SK-N-SH treated with all-trans-retinoic acid at 6 μM for 48 hours (cell line): Measurements from ENCODE around the gene CCT6A.
"Not testable (repeated sequence)": the region's sequence is repeated elsewhere in the genome, so short reads cannot be mapped to it uniquely, and the experiment has no call there.

ENCODE experiments used
- ATAC-seq: fragments of 200-7000 bp; cut with Tn5 transposase; 3 replicates; pipeline ENCODE4 v1.9.1; 2020; ENCODE audit warnings: mild to moderate bottlenecking, moderate library complexity
- BACH2 ChIP-seq: fragments of 250-450 bp; sonication (Bioruptor Pico); IDR thresholded peaks from 2 replicates; pipeline ENCODE4 v1.9.0; 2021; ENCODE audit warnings: mild to moderate bottlenecking, borderline replicate concordance
- CREB5 ChIP-seq: fragments of 250-450 bp; sonication (Bioruptor Pico); IDR thresholded peaks from 2 replicates; pipeline ENCODE4 v1.5.1; 2020; ENCODE audit warnings: low read depth, mild to moderate bottlenecking, moderate library complexity
- CSDC2 ChIP-seq: fragments of 250-450 bp; sonication (Bioruptor Pico); IDR thresholded peaks from 2 replicates; pipeline ENCODE4 v1.5.0; 2020; ENCODE audit warnings: mild to moderate bottlenecking, moderate library complexity
- CSRNP3 ChIP-seq: fragments of 250-450 bp; sonication (Bioruptor Pico); IDR thresholded peaks from 2 replicates; pipeline ENCODE4 v1.5.1; 2021; ENCODE audit warnings: mild to moderate bottlenecking, moderate library complexity
- ESRRG ChIP-seq: fragments of 250-450 bp; sonication (Bioruptor Pico); IDR thresholded peaks from 2 replicates; pipeline ENCODE4 v1.6.1; 2021; ENCODE audit warnings: mild to moderate bottlenecking
- GLIS3 ChIP-seq: fragments of 250-450 bp; sonication (Bioruptor Pico); IDR thresholded peaks from 2 replicates; pipeline ENCODE4 v1.5.0; 2020; ENCODE audit warnings: mild to moderate bottlenecking, moderate library complexity
- ISL1 ChIP-seq: fragments of 250-450 bp; sonication (Bioruptor Pico); IDR thresholded peaks from 2 replicates; pipeline ENCODE4 v2.1.2; 2022; ENCODE audit warnings: mild to moderate bottlenecking, moderate library complexity
- OSR1 ChIP-seq: fragments of 250-450 bp; sonication (Bioruptor Pico); IDR thresholded peaks from 2 replicates; pipeline ENCODE4 v1.8.0; 2022; ENCODE audit warnings: moderate library complexity, mild to moderate bottlenecking, inconsistent platforms
- PATZ1 ChIP-seq: fragments of 250-450 bp; sonication (Bioruptor Pico); IDR thresholded peaks from 2 replicates; pipeline ENCODE4 v1.8.0; 2020; ENCODE audit warnings: mild to moderate bottlenecking, moderate library complexity, borderline replicate concordance
- POU6F1 ChIP-seq: fragments of 250-450 bp; sonication (Bioruptor Pico); IDR thresholded peaks from 2 replicates; pipeline ENCODE4 v1.8.0; 2021; ENCODE audit warnings: low read depth, mild to moderate bottlenecking, moderate library complexity, borderline replicate concordance
- PPARA ChIP-seq: fragments of 250-450 bp; sonication (Bioruptor Pico); IDR thresholded peaks from 2 replicates; pipeline ENCODE4 v1.5.0; 2020; ENCODE audit warnings: mild to moderate bottlenecking, borderline replicate concordance
- TOX ChIP-seq: fragments of 250-450 bp; sonication (Bioruptor Pico); IDR thresholded peaks from 2 replicates; pipeline ENCODE4 v1.8.0; 2021; ENCODE audit warnings: mild to moderate bottlenecking, moderate library complexity, borderline replicate concordance
- TSHZ2 ChIP-seq: fragments of 250-450 bp; sonication (Bioruptor Pico); IDR thresholded peaks from 2 replicates; pipeline ENCODE4 v1.5.0; 2020; ENCODE audit warnings: mild to moderate bottlenecking, moderate library complexity
- ZC3H10 ChIP-seq: fragments of 250-450 bp; sonication (Bioruptor Pico); IDR thresholded peaks from 2 replicates; pipeline ENCODE4 v1.5.1; 2021; ENCODE audit warnings: mild to moderate bottlenecking, moderate library complexity
- ZFP30 ChIP-seq: fragments of 450-650 bp; formaldehyde crosslinking; IDR thresholded peaks from 2 replicates; pipeline ENCODE4 v1.5.0; 2022; ENCODE audit warnings: mild to moderate bottlenecking, moderate library complexity
- ZNF565 ChIP-seq: fragments of 450-650 bp; formaldehyde crosslinking; conservative IDR thresholded peaks from 2 replicates; pipeline ENCODE4 v1.5.0; 2020; ENCODE audit warnings: low read depth, mild to moderate bottlenecking, moderate library complexity
- ZNF70 ChIP-seq: fragments of 450-650 bp; formaldehyde crosslinking; IDR thresholded peaks from 2 replicates; pipeline ENCODE4 v1.5.0; 2020; ENCODE audit warnings: mild to moderate bottlenecking, moderate library complexity
- ZNF8 ChIP-seq: fragments of 450-650 bp; formaldehyde crosslinking; IDR thresholded peaks from 2 replicates; pipeline ENCODE4 v1.5.0; 2020; ENCODE audit warnings: mild to moderate bottlenecking, moderate library complexity

Gene CCT6A

GRCh38 chr7:56098187-56099008 lies 46.8 kb downstream of the CCT6A start:
- not testable (repeated sequence) for ATAC-seq

GRCh38 chr7:56099653-56100052 lies 48.1 kb downstream of the CCT6A start:
- TF ChIP-seq CSRNP3 (CRISPR knock-in tag): no peak
- no peak for TF ChIP-seq TSHZ2 (CRISPR knock-in tag)
- no peak for TF ChIP-seq ZC3H10 (CRISPR knock-in tag)
- no peak for TF ChIP-seq ESRRG (CRISPR knock-in tag)
- no peak for TF ChIP-seq ISL1 (CRISPR knock-in tag)
- no peak for TF ChIP-seq ZNF70 (CRISPR knock-in tag)
- no peak for TF ChIP-seq ZNF8
- TF ChIP-seq ZNF565 (CRISPR knock-in tag): no peak
- TF ChIP-seq TOX (CRISPR knock-in tag): no peak
- TF ChIP-seq ZFP30 (CRISPR knock-in tag): no peak
- ATAC-seq: no peak

GRCh38 chr7:56104138-56104537 lies 52.6 kb downstream of the CCT6A start:
- ATAC-seq: not testable (repeated sequence)

GRCh38 chr7:56105508-56105907 lies 53.9 kb downstream of the CCT6A start:
- TF ChIP-seq CSRNP3 (CRISPR knock-in tag): 0 out of 2 replicates have a peak, but pooled peaks have one; percentile 21
- TF ChIP-seq CSDC2 (CRISPR knock-in tag): no peak
- TF ChIP-seq GLIS3 (CRISPR knock-in tag): no peak
- 0 out of 2 replicates have a peak, but pooled peaks have one; percentile 12 for TF ChIP-seq CREB5 (CRISPR knock-in tag)
- TF ChIP-seq OSR1 (CRISPR knock-in tag): no peak
- ATAC-seq: peak; percentile 54

GRCh38 chr7:56106108-56107073 lies 54.8 kb downstream of the CCT6A start, which contains the start of gene CHCHD2:
TSS of gene CHCHD2 (minus strand) at chr7:56106476. CDS start at chr7:56106413, 63 bp downstream.
- peak; percentile 100 for ATAC-seq
- TF ChIP-seq CREB5 (CRISPR knock-in tag) (no peak), ZC3H10 (CRISPR knock-in tag) (peak; percentile 21), ZFP30 (CRISPR knock-in tag) (no peak), PPARA (CRISPR knock-in tag) (peak; percentile 78; the same call in 1 of the 2 replicates), ZNF8 (0 out of 2 replicates have a peak, but pooled peaks have one; percentile 15), ZNF565 (CRISPR knock-in tag) (0 out of 2 replicates have a peak, but pooled peaks have one; percentile 39), POU6F1 (CRISPR knock-in tag) (peak; percentile 79; the same call in 1 of the 2 replicates), OSR1 (CRISPR knock-in tag) (no peak), CSDC2 (CRISPR knock-in tag) (peak; percentile 49; the same call in 1 of the 2 replicates), GLIS3 (CRISPR knock-in tag) (peak; percentile 11; the same call in 1 of the 2 replicates), ESRRG (CRISPR knock-in tag) (no peak), BACH2 (CRISPR knock-in tag) (no peak), PATZ1 (CRISPR knock-in tag) (no peak)
